ENCODE results near the gene TGIF1.

Gene TGIF1

DNA sequence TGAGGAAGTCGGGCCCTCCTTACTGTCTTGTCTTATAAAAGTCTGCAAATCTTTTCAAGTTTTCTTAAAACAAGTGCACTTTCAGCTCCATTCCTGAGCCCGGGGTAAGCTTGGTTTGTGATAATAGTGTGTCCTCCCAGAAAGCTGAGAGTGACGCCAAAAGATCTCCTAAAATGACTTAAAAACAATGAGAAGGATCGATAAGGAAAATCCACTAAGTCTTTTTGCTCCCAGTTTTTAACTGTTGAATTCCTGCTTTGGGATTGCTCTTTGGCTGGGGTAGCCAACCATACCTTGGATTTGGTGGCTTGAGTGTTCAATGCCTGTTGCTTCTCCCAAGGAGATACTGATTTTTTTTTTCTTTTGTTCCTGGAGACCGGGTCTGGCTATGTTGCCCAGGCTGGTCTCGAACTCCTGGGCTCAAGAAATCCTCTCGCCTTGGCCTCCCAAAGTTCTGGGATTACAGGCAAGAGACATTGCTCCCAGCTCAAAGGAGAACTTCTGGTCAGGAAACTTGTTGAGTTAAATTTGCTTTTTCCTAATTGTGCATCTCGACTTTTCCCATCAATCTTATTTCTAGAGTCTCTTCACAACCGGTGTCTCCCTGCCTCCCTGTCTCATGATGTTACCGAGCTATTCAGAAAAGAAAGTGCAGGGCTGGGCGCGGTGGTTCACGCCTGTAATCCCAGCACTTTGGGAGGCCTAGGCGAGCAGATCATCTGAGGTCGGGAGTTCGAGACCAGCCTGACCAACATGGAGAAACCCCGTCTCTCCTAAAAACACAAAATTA lies 3.0 kb downstream of the TGIF1 start:
- TF ChIP-seq, protein P1, sequence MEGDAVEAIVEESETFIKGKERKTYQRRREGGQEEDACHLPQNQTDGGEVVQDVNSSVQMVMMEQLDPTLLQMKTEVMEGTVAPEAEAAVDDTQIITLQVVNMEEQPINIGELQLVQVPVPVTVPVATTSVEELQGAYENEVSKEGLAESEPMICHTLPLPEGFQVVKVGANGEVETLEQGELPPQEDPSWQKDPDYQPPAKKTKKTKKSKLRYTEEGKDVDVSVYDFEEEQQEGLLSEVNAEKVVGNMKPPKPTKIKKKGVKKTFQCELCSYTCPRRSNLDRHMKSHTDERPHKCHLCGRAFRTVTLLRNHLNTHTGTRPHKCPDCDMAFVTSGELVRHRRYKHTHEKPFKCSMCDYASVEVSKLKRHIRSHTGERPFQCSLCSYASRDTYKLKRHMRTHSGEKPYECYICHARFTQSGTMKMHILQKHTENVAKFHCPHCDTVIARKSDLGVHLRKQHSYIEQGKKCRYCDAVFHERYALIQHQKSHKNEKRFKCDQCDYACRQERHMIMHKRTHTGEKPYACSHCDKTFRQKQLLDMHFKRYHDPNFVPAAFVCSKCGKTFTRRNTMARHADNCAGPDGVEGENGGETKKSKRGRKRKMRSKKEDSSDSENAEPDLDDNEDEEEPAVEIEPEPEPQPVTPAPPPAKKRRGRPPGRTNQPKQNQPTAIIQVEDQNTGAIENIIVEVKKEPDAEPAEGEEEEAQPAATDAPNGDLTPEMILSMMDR (conservative IDR thresholded peaks at IDR 0.05) = no peak

DNA sequence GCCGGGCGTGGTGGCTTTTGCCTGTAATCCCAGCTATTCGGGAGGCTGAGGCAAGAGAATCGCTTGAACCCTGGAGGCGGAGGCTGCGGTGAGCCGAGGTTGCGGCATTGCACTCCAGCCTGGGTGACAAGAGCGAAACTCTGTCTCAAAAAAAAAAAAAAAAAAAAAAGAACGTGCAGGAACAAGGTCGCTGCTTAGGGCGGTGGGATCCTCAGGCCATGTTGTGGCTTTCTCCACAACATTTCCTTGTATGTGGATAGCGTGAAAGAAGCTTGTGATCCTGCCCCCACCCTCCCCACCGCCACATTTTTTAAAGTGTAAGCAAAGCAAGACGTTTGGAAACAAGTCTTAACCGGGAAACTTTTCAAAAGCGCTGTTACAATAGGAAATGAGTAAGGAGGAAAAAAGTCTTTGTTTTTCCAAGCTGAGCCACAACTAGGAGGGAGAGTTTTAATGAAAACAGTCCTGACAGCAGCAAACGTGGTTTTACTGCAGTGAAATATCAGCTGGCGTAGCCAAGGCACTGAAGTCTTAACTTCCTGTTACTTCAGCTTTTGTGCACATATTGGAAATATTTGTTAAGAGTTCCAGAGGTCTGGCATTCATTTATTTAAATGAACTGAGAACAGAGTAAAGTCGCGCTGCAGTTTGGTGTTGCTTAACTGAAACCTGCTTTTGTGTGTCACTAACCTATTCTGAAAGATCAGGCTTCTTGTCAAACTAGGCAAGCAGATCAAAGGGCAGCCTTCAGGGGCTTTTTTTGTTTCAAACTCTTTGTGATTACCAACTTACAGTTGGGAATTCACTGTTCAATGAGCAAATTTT lies 3.8 kb downstream of the TGIF1 start:
- TF ChIP-seq, protein P1 (conservative IDR thresholded peaks at IDR 0.05) = no peak
- peak overlapping the region; percentile 96 for H3K27ac ChIP-seq

More for the DNA sequence above, 3.0 kb downstream of the TGIF1 start:
- H3K27ac ChIP-seq = peak overlapping the region; percentile 96

DNA sequence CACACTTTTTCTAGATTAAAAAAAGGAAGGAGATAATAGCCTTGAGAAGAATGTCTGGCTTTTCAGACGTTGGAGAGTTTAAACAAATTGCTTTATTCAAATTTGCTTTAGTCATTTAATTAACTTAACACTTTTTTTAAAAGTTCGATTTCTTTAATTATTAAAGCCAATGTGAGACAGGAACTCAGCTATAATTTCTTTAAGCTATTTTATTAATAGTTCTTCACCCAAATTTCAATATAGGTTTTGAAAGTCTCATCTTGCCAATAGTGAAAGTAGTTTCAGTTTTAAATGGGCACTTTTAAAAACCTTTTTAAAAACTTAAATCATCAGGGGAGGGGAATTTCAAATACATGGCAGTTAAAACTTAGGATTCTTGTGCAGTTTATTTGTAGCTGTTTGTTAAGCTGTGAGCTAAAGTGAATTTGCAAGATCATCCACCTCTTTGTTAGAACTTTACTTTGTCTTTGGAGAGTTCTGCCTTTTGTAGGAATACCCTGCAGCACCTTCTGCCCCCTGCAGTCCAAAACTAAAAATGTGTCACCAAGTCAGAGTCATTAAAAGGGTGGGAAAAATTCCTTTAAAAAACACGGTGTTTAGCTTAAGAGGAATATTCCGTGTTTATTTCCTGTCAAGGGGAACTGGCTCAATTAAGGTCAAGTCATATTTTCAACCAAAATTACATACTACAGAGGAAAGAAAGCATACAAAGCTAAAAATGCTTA lies 4.6 kb downstream of the TGIF1 start:
- H3K27ac ChIP-seq = peak overlapping the region; percentile 96
- TF ChIP-seq, protein P1 (conservative IDR thresholded peaks at IDR 0.05) = peak; percentile 83

DNA sequence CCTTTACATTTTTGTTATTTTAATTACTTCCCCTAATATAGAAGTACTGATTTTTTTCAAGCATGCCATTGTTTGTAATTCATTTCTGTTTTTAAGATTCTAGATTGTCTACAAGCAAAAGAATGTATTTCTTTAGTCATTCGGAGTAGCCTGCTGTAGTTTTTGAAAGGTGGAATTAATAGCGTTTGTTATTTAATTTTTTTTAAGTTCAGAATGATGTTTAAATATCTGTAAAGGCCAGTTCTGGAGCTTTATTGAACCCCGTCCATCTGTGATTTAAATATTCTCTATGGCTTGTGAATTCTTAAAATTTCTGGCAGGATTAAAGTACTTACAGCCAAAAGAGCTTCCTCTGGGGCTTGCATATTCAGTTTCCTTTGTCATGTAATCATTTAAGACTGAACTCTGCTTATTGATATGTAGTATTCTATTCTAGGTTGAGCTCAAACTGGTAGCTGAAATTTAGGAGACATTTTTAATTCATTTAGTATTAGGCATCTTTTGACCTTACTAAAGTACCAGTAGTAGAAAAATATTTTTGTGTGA lies 5.2 kb downstream of the TGIF1 start:
- H3K27ac ChIP-seq = peak overlapping the region; percentile 96
- TF ChIP-seq, protein P1 (conservative IDR thresholded peaks at IDR 0.05) = no peak; the same call in 1 of the 2 replicates

DNA sequence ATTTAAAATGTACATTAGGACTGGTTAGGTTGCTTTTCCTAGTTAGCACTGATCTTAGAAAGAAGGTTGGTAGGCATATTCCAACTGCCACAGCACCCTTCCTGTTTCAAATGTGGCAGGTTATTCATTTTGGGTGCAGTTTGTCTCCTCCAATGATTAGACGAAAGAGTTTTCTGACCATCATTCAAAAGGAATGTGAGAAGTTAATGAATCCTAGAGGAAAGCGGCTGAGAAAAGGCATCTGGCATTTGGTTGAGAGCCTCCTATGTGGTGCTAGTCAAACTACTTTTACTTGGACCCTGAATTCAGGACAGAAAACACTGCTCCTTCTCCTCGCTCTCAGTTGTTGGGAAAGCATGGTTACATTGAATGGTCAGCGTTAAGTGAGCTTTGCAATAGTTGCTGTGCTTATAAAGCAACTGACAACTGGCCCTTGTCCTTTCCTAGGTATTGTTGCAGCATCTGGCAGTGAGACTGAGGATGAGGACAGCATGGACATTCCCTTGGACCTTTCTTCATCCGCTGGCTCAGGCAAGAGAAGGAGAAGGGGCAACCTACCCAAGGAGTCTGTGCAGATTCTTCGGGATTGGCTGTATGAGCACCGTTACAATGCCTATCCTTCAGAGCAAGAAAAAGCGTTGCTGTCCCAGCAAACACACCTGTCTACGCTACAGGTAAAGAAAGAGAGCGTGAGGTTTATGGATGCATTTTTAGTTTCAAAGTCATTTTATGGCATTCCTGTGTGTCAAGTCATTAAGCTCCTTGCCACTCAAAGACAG lies 6.1 kb downstream of the TGIF1 start:
- H3K27ac ChIP-seq = peak overlapping the region; percentile 96
- TF ChIP-seq, protein P1 (conservative IDR thresholded peaks at IDR 0.05) = no peak

DNA sequence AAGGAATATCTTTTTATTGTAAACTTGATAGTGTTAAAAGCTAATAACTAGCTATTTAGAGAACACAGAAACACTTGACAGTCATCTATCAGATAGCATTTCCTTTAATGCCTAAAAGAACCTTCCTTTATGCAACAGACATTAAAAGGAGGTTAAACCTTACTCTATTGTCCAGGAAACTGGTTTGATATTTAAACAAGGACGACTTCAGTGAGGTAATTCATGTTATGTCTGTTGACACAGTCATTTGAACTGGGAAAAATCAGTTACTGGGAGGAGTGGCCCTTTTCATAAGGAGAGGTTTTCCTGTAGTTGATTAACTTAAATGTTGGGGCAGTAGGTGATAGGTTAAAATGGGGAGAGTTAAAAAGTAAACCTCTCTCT lies 6.7 kb downstream of the TGIF1 start:
- TF ChIP-seq, protein P1 (conservative IDR thresholded peaks at IDR 0.05) = no peak
- peak overlapping the region; percentile 96 for H3K27ac ChIP-seq

All from VCaP (cell line).